GM19035 (cell line): Measurements from ENCODE around the gene DACT1.
A peak's percentile ranks its signal among the peaks of the same experiment; 100 is the strongest.

Source experiments
- ATAC-seq: cut with Tn5 transposase; IDR thresholded peaks from one replicate; pipeline ENCODE4 v1.9.1; 2021; ENCODE audit not compliant: unreplicated experiment

DACT1 gene

DNA sequence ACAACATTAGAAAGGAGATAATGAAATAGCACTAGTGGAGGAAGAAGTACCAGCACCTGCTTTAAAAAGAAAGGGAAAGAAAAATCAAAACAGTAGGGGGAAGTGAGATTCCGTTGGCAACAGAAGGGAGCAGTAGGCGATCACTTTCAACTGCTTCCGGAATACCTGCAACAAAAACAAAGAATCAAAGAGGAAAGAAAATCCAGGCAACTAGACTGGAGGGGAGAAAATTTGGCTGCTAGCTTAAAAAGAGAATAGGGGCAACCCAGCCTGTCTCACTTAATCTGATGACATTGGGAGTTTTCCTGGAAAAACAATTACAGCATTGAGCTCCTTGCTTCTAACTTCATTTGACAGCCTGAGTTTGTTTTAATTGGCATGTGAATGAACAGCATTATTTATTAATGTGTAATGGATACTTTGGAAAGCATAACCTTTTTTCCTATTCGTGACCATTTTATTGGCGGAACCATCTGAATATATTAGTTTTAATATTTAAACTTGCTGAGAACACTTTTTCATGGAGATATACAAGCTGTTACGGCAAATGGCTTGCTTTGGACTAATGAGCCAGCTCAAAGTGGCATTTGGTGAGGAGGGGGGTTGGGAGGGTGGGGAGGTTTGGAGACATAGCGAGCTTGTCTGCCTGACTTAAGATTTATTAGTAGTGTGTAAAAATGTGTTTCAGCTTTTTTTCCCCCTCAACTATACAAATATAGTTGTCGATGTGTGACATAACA lies 2.5 kb upstream of the DACT1 start:
- no peak for ATAC-seq

DNA sequence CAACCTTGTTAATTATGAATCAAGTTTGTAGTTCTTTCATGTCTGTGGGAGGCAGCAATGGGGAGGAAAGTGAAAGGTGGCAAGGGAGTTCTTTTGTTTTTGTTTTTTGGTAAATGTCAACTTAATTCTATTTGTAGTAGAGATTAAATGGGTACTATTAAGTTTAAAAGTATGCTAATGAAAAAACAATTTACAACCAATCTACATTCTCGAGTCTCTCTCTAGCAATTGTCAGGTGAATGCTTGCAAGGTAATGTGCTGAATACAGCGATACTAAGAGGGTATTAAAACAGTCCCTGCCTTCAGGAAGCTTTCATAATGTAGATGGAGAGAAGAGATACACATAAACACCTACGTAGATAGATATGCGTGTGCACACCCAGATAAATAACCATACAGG lies 1.6 kb upstream of the DACT1 start:
- no peak for ATAC-seq

DNA sequence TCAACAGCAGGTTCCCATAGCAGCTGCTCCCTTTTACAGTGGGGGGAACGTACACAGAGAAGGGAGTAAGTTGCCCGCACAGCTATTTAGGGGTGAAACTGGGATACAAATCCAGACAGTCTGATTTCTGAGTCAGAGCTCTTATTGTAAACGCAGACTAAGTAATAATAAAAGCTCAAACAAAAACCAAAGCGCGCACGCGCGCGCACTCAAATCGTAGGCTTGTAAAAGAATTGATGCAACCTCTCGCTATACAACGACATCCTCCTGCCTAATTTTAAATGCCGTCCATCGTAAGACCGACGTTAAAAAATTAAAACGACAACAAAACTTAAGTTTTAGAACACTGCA lies 747 bp upstream of the DACT1 start:
- peak; percentile 0 for ATAC-seq

DNA sequence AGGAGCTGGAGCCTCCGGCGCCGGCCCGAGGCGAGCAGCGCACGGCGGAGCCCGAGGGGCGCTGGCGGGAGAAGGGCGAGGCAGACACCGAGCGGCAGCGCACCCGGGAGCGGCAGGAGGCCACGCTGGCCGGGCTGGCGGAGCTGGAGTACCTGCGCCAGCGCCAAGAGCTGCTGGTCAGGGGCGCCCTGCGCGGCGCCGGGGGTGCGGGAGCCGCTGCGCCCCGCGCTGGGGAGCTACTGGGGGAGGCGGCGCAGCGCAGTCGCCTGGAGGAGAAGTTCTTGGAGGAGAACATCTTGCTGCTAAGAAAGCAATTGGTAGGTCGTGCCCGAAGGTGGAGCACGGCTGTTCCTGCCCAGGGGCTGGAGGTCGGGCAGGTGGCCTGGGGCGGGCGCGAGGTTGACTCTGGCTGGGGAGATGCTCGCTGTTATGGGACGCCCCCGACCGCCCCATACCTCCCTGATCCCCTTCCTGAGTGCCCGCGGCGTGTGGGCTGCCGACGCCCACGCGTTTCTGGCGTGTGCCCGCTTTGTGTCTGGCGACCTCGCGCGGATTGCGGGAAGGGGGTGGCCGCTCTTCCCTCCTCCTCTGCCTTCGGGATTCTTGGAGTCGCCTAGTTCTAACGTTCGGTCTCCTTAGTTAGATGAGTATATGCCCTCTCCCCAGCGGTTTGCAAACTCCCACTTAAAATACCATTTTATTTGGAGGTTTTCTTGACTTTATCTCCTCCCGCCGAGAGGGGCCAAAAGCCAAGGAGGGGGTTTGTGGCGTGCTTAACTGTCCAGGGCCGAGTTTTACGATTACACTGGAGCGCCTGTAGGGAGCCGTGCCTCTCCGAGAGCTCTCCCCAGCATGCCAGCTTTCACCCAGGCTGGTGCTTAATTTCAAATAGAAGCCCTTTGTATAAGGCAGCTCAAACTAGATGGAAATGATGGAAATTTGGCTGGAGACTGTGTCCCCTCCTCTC lies 752 bp downstream of the DACT1 start:
- ATAC-seq = peak; percentile 26

DNA sequence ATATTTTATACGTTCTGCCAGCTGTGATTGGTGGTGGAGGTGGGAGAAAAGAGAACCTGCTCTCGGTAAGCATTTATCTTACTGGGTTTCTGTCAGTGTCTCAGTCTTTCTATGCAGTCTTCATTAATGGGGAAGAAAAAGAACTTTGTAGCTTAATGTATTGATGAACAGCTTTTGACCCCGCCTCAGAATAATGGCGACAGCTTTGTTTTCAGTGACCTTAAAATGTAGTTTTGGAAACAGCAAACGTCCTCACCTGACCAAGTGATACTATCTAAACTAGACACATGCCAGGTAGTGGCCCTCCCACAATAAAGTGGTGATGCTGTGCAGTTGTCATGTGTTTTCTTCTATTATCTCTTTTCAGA lies 1.4 kb downstream of the DACT1 start:
- no peak for ATAC-seq

DNA sequence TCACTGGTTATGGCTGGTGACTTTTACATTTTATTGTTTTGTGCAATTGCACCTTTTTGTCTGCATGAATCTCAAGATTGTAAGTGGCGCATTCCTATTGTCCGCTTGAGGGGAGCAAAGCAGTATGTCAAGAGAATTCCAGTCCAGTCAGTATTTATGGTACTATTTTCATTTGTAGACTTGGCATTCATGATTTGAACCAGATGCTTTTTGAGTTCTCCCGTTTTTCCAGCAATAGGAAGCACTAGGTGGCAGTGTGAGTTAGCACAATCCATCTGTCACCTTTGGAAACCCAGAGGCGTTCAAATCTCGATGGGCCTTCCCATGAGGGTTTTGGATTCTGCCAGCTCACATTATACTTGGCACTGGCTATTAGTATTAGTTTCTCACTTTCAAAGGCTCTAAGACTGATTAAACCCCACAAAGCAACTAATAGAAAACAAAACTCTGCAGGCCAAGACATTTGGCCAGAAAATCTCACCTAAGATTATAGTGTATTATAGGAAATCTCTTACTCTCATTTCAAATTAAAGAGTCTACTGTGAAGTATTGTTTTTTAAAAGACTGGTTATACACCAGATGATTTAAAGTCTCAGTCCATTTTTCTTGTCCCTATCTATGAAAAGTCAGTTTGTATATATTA lies 2.2 kb downstream of the DACT1 start:
- no peak for ATAC-seq

DNA sequence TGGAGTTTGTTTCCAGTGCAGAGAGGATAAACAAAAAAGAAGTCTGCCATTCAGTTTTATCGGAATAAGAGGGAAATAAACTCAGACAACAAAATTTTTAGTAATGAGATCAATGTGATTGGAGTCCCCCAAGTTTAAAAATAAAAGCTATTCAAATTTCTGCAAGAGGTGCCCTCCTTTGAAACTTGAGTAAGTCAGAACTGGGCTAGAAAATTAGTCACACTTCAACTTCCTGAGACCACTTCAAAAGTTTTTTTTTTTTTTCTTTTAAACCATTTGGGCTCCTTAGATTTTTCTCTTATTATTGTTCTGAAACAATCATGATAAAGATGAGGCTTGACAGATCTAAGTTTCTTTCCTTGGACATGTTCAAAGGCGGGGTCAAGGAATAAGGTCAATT lies 3.2 kb downstream of the DACT1 start:
- no peak for ATAC-seq

DNA sequence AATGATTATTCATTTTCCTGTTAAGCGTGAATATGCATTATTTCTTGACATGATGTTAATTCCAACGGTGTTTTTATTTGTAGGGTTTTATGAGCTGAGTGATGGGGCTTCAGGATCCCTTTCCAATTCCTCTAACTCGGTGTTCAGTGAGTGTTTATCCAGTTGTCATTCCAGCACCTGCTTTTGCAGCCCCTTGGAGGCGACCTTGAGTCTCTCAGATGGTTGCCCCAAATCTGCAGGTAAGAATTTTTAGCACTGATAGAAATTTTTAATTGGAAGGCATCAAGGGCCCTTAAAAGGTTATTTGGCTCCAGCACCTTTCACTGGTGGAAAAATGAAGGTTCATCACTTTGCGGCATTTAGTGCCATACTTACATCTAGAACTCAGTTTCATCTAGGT lies 3.7 kb downstream of the DACT1 start:
- no peak for ATAC-seq

DNA sequence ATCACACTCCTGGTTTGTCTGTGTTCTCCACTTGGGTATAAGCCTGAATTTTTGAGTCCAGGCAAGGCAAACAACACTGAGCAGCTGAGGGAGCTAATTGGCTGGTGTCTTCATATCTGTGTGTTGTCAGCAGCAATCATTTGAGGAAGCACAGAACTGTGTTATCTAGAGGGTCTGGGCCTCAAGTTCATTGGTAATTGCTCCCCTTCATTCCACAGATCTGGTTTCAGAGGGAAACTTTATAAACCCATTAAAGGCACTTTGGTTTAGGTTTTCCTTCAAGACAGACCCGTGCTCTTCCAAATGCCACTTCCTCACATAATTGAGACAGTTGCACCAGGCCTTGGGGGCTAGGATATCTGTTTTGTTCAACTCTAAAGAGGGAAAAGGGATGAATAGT lies 5.6 kb downstream of the DACT1 start:
- no peak for ATAC-seq

DNA sequence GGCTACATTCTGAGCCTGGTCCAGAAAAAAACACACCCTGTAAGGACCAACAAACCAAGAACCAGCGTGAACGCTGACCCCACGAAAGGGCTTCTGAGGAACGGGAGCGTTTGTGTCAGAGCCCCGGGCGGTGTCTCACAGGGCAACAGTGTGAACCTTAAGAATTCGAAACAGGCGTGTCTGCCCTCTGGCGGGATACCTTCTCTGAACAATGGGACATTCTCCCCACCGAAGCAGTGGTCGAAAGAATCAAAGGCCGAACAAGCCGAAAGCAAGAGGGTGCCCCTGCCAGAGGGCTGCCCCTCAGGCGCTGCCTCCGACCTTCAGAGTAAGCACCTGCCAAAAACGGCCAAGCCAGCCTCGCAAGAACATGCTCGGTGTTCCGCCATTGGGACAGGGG lies 7.9 kb downstream of the DACT1 start:
- ATAC-seq = no peak

DNA sequence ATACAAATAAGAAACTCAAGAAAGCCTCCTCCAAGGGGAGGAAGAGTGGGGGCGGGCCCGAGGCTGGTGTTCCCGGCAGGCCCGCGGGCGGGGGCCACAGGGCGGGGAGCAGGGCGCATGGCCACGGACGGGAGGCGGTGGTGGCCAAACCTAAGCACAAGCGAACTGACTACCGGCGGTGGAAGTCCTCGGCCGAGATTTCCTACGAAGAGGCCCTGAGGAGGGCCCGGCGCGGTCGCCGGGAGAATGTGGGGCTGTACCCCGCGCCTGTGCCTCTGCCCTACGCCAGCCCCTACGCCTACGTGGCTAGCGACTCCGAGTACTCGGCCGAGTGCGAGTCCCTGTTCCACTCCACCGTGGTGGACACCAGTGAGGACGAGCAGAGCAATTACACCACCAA lies 8.7 kb downstream of the DACT1 start:
- no peak for ATAC-seq

DNA sequence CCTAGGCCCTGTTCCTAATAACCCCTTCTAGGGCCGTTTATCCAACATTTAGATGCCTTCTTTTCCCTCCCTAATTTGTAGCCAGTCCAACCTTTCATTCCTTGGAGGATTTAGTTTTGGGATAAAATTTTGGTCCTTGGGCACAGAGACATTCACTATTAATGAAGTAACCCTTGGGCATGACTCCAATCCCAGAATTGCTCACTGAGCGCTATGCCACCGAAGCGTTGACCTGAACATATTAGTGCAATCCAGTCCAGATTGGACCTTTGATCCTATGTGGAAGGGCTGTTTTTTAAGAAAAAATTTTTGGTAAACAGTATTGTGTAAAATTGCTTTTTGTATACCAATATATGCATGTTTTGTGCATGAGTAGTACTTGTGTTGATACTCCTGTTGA lies 10.0 kb downstream of the DACT1 start:
- ATAC-seq = no peak

DNA sequence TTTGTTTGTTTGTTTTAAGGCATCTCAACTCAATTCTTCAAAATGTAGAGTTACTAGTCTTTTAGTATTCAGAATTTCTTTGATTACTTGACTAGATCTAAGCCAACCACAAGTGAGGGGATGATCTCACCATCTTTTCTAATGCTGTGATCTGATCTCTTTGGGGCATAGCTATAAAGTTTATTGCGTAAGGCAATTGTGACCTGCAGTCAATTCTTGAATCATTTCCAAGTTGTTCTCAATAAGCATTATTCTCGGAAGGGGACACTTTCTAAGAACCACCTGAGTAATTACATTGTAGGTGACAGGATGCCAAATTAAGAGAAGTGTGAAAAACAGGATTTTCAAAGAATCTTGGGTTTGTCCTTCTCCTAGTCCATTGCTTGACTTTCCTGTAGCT lies 13.1 kb downstream of the DACT1 start:
- ATAC-seq = no peak

DNA sequence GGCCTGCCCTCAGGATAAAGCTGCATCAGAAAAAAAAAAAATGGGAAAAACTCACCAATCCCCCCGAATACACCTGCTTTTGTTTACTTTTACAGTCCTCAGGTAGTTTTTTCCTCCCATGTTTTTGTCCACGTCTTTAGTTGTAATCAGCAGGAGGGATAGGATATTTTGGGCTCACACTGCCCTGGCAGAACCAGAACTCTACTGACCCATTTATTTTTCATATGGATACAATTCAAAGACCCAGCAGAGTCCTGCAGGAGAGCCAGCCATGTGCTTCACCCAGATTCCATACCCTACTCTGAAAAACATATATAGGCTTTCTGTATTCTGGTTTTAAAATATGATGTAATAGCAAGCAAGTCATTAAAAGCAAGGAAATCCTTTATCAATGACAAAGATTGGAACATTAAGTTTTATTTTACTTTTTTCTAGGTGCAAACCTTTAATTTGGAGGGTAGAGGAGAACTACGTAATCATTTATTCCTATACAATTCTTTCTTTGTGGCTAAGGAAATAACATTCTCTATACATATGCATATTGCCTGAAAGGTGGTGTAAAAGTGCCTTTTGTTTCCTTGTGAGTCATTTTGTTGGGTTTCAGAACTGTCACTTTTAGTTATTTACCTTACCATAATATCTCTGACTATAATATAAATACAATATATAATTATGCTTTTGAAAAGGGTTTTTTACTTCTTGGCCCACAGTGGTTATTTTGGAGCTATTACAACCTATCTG lies 19.1 kb downstream of the DACT1 start:
- ATAC-seq = no peak

DNA sequence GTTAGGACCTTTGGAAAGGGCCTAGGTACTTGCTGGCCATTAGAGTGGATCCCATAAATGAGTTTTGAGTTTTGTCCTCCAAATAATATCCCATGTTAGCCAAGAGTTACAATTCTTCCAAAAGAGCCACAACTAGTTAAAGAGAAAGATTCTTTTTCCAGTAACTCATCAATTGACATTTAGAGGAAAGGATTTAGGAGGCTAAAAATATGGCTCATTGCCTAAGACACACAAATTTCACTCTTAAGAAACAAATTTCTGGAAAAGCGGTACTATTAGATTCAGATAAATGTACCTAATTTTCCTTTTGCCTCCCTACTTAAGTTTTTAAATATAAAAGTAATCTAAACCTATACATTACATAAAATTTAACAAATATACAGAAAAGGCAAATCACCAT lies 21.3 kb downstream of the DACT1 start:
- ATAC-seq = no peak

DNA sequence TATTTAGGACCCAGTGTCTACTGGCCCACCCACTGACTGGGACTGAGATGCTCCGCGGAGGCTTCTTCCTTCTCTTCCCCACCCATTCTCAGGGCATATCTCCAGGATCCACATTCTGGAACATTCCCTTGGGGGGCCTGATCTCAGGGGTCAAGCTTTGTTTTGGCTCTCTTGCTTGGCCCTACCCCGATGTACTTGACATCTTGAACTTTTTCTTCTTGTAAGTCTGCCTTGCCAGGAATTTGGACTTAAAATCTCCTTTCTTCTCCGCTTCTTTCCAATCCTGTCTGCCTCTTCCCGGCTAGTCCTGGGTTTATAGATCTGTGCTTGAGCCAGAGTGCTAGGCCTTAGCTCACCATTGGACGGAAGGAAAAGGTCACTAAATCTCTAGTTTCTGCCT lies 22.1 kb downstream of the DACT1 start:
- ATAC-seq = no peak

DNA sequence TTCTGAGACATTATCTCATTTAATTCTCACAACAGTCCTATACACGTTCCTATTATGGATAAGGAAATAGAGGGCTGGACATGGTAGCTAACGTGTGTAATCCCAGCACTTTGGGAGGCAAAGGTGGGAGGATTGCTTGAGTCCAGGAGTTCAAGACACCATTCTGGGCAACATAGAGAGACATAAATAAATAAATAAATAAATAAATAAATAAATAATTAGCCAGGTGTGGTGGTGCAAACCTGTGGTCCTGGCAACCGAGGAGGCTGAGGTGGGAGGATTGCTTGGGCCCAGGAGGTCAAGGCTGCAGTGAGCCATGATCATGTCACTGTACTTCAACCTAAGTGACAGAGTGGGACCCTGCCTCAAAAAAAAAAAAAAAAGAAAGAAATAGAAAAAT lies 22.6 kb downstream of the DACT1 start:
- no peak for ATAC-seq

DNA sequence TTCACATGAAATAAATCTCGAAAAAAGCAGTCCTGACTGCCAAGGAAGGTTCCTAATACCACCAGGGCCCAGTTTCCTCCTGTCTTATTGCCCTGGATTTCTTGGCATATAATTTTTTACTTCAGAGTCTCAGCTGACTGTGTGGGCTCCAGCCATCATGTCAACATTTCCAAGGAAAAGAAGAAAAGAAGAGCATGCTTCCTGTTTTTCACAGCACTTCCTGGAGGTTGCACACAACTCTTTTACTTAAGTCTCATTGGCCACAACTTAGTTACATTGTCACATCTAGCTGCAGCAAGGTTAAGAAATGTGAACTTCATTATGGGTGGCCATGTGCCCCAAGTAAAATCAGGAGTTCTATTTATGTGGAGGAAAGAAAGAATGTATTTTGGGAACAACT lies 24.3 kb downstream of the DACT1 start:
- no peak for ATAC-seq

DNA sequence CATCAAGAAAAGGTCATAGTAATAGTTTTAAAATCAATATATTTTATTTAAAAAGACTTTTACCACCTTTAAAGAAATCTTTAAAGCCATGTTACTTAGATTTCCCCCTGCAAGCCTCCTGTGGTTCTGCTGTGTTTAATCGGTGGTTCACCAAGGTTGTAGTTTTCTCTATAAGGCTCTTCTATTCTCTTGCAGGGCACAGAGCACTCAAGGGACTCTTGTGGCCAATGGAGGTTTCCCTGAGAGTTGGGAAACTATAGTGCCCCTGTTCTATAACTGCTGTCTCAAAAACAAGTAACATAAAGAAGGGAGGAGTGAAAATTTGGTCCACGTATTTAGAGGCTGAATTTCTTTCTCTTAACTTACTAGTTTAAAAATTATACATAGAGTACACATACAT lies 25.0 kb downstream of the DACT1 start:
- ATAC-seq = no peak

DNA sequence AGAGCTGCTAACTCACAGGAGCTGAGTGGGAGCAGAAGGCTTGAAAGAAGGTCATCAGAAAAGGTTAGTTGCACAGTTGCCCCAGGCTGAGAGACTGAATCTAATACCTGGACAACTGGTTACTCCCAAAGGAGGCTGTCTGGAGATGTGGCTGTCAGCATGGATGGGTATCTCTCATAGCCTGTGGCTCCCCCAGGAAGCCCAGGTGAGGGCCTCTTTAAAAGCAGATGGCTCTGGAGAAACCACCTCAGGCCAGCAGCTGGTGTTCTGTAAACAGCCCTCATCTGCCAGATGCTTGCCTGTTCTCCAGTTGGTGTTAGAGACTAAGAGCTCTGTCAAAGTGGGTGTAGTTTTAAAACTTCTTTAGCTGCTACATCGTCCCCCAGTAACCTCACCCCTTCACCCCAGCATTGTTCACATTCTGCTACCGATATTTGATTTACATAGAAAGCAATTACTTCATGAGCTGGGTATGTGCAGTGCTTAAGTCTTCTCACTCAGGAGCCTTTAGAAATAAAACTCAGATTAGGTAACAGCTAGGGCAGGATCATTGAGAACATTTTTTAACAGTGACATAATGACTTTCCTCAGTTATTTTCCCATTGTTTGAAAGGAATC lies 25.8 kb downstream of the DACT1 start:
- no peak for ATAC-seq
